Mucosa of stomach (tissue), 1 donor: ENCODE results near the gene RTRAF.

Experiments used
- H3K27me3 ChIP-seq: one replicate; pipeline ENCODE4 v1.7.0; 2013; ENCODE audit warnings: mild to moderate bottlenecking, low read length; ENCODE audit not compliant: control insufficient read depth, insufficient read depth
- H3K36me3 ChIP-seq: one replicate; pipeline ENCODE4 v1.7.0; 2013; ENCODE audit warnings: low read length; ENCODE audit not compliant: control insufficient read depth, insufficient read depth
- H3K4me1 ChIP-seq: one replicate; pipeline ENCODE4 v1.7.0; 2013; ENCODE audit warnings: mild to moderate bottlenecking, low read length; ENCODE audit not compliant: control insufficient read depth, insufficient read depth
- H3K4me3 ChIP-seq: one replicate; pipeline ENCODE4 v1.7.0; 2013; ENCODE audit warnings: low read length
- H3K9ac ChIP-seq: one replicate; pipeline ENCODE4 v1.7.0; 2013; ENCODE audit warnings: mild to moderate bottlenecking, low read length, moderate library complexity
- H3K9me3 ChIP-seq: one replicate; pipeline ENCODE4 v1.7.0; 2013; ENCODE audit warnings: mild to moderate bottlenecking, low read length, moderate library complexity; ENCODE audit not compliant: control insufficient read depth
- donor health status: Pancreatic carcinoma.

The RTRAF gene

GRCh38 chr14:51999084-51999483 is 9.7 kb downstream of the RTRAF start:
- Histone ChIP-seq H3K4me1 (peaks cover 13% of the 10 kb centered on the region), H3K9ac (no peak overlapping the region)

GRCh38 chr14:52000019-52000582 is 10.8 kb downstream of the RTRAF start:
- H3K4me3 ChIP-seq = no peak overlapping the region
- H3K9ac ChIP-seq = no peak overlapping the region
- peaks cover 13% of the 10 kb centered on the region for H3K4me1 ChIP-seq
- no peaks in the 10 kb centered on the region for H3K9me3 ChIP-seq
- no peaks in the 10 kb centered on the region for H3K27me3 ChIP-seq
- H3K36me3 ChIP-seq = peaks cover 18% of the 10 kb centered on the region

More at GRCh38 chr14:51999084-51999483, 9.7 kb downstream of the RTRAF start:
- no peaks in the 10 kb centered on the region for H3K9me3 ChIP-seq
- no peak overlapping the region for H3K4me3 ChIP-seq
- no peaks in the 10 kb centered on the region for H3K27me3 ChIP-seq
- peaks cover 22% of the 10 kb centered on the region for H3K36me3 ChIP-seq

- Histone ChIP-seq H3K27me3 (no peaks in the 10 kb centered on the region), H3K9me3 (no peaks in the 10 kb centered on the region), H3K36me3 (peaks cover 15% of the 10 kb centered on the region), H3K4me3 (no peak overlapping the region), H3K4me1 (peaks cover 13% of the 10 kb centered on the region), H3K9ac (no peak overlapping the region)
Measured at GRCh38 chr14:52000696-52001095, 11.3 kb downstream of the RTRAF start.

- Histone ChIP-seq H3K4me3 (no peak overlapping the region), H3K9ac (no peak overlapping the region), H3K9me3 (no peaks in the 10 kb centered on the region), H3K4me1 (peaks cover 13% of the 10 kb centered on the region), H3K27me3 (no peaks in the 10 kb centered on the region), H3K36me3 (peaks cover 20% of the 10 kb centered on the region)
Measured at GRCh38 chr14:52002542-52002941, 13.2 kb downstream of the RTRAF start.

- Histone ChIP-seq H3K4me3 (no peak overlapping the region), H3K36me3 (peaks cover 24% of the 10 kb centered on the region), H3K9me3 (no peaks in the 10 kb centered on the region), H3K27me3 (no peaks in the 10 kb centered on the region), H3K4me1 (peaks cover 13% of the 10 kb centered on the region), H3K9ac (no peak overlapping the region)
Measured at GRCh38 chr14:52003324-52003723, 14.0 kb downstream of the RTRAF start.

GRCh38 chr14:52005625-52006024 is 16.3 kb downstream of the RTRAF start:
- Histone ChIP-seq H3K4me3 (no peak overlapping the region), H3K9me3 (no peaks in the 10 kb centered on the region), H3K27me3 (no peaks in the 10 kb centered on the region), H3K9ac (no peak overlapping the region), H3K36me3 (peaks cover 20% of the 10 kb centered on the region), H3K4me1 (peaks cover 13% of the 10 kb centered on the region)

GRCh38 chr14:52006361-52006760 is 17.0 kb downstream of the RTRAF start:
- Histone ChIP-seq H3K9me3 (no peaks in the 10 kb centered on the region), H3K36me3 (peaks cover 22% of the 10 kb centered on the region)

GRCh38 chr14:52007211-52007610 is 17.9 kb downstream of the RTRAF start:
- peaks cover 20% of the 10 kb centered on the region for H3K36me3 ChIP-seq
- peaks cover 13% of the 10 kb centered on the region for H3K4me1 ChIP-seq
- H3K27me3 ChIP-seq = no peaks in the 10 kb centered on the region
- H3K9me3 ChIP-seq = no peaks in the 10 kb centered on the region
- H3K4me3 ChIP-seq = no peak overlapping the region
- H3K9ac ChIP-seq = no peak overlapping the region

More at GRCh38 chr14:52006361-52006760, 17.0 kb downstream of the RTRAF start:
- Histone ChIP-seq H3K4me1 (peaks cover 13% of the 10 kb centered on the region), H3K9ac (no peak overlapping the region), H3K27me3 (no peaks in the 10 kb centered on the region), H3K4me3 (no peak overlapping the region)

GRCh38 chr14:52007637-52008036 is 18.3 kb downstream of the RTRAF start:
- H3K9ac ChIP-seq = no peak overlapping the region
- H3K27me3 ChIP-seq = no peaks in the 10 kb centered on the region
- H3K9me3 ChIP-seq = no peaks in the 10 kb centered on the region
- no peak overlapping the region for H3K4me3 ChIP-seq
- H3K4me1 ChIP-seq = peaks cover 9% of the 10 kb centered on the region
- peaks cover 17% of the 10 kb centered on the region for H3K36me3 ChIP-seq

- Histone ChIP-seq H3K4me3 (no peak overlapping the region), H3K27me3 (no peaks in the 10 kb centered on the region), H3K4me1 (peaks cover 4% of the 10 kb centered on the region), H3K9me3 (no peaks in the 10 kb centered on the region), H3K36me3 (peaks cover 15% of the 10 kb centered on the region), H3K9ac (no peak overlapping the region)
Measured at GRCh38 chr14:52008136-52008535, 18.8 kb downstream of the RTRAF start.

- H3K27me3 ChIP-seq = no peaks in the 10 kb centered on the region
- H3K9ac ChIP-seq = no peak overlapping the region
- H3K36me3 ChIP-seq = peaks cover 15% of the 10 kb centered on the region
- no peaks in the 10 kb centered on the region for H3K4me1 ChIP-seq
- no peak overlapping the region for H3K4me3 ChIP-seq
- no peaks in the 10 kb centered on the region for H3K9me3 ChIP-seq
Measured at GRCh38 chr14:52010173-52010693, 20.9 kb downstream of the RTRAF start.

- peaks cover 10% of the 10 kb centered on the region for H3K36me3 ChIP-seq
- H3K27me3 ChIP-seq = no peaks in the 10 kb centered on the region
- no peaks in the 10 kb centered on the region for H3K9me3 ChIP-seq
- no peak overlapping the region for H3K9ac ChIP-seq
- no peak overlapping the region for H3K4me3 ChIP-seq
- H3K4me1 ChIP-seq = peaks cover 3% of the 10 kb centered on the region
Measured at GRCh38 chr14:52011523-52011922, 22.2 kb downstream of the RTRAF start.

GRCh38 chr14:52012635-52013034 is 23.3 kb downstream of the RTRAF start:
- Histone ChIP-seq H3K9ac (no peak overlapping the region), H3K27me3 (no peaks in the 10 kb centered on the region), H3K9me3 (no peaks in the 10 kb centered on the region), H3K4me1 (peaks cover 3% of the 10 kb centered on the region), H3K36me3 (peaks cover 9% of the 10 kb centered on the region), H3K4me3 (no peak overlapping the region)
